H1 (cell line): Measurements from ENCODE around the gene ADGRL3. TPM values are rescaled to one million over a fixed set of nuclear protein-coding genes. Genes with fewer than 3 reads are reported as not detected.

Experiments
- CTCF ChIA-PET: fragments of 300-600 bp; sonication (Branson Sonifier 250); formaldehyde crosslinking; loops from one replicate; lab custom pipeline; 2021; ENCODE audit not compliant: partially characterized antibody; lab: Charles Lee
- POLR2A ChIA-PET: fragments of 300-600 bp; sonication (Branson Sonifier 250); formaldehyde crosslinking; loops from one replicate; lab custom pipeline; 2021; ENCODE audit warnings: inconsistent platforms; ENCODE audit not compliant: partially characterized antibody; lab: Charles Lee
- DNase-seq, 2 experiments: peaks; one replicate each; pipeline versions ENCODE4 v3.0.0 to v3.0.0-alpha.2; 2010 to 2022; ENCODE audit warnings: low spot score in 2 of 2, low read depth in 1 of 2, mixed read lengths in 1 of 2
- FAIRE-seq: peaks from 2 replicates; lab custom pipeline; 2011; peaks lifted over from hg19 to GRCh38; lab: Jason Lieb, UNC
- H2AFZ ChIP-seq: 2 replicates; pipeline ENCODE4 v1.8.1; 2012; ENCODE audit warnings: low read length, inconsistent platforms
- H2AK5ac ChIP-seq: 2 replicates; pipeline ENCODE4 v1.6.1; 2013; ENCODE audit warnings: low read depth, low read length
- H2BK120ac ChIP-seq: replicated peaks from 2 replicates; pipeline ENCODE3; 2013; ENCODE audit warnings: low read depth, low read length, inconsistent platforms
- H2BK12ac ChIP-seq: 2 replicates; pipeline ENCODE4 v1.6.1; 2013; ENCODE audit warnings: low read depth, low read length
- H2BK15ac ChIP-seq: 2 replicates; pipeline ENCODE4 v1.6.1; 2013; ENCODE audit warnings: low read length
- H2BK20ac ChIP-seq: 2 replicates; pipeline ENCODE4 v1.6.1; 2013; ENCODE audit warnings: low read length
- H2BK5ac ChIP-seq: 2 replicates; pipeline ENCODE4 v1.6.1; 2013; ENCODE audit warnings: low read depth, low read length
- H3K14ac ChIP-seq: 2 replicates; pipeline ENCODE4 v1.6.1; 2013; ENCODE audit warnings: inconsistent platforms; ENCODE audit not compliant: insufficient read length
- H3K18ac ChIP-seq: 2 replicates; pipeline ENCODE4 v1.6.1; 2013; ENCODE audit warnings: low read length; ENCODE audit errors: extremely low read depth
- H3K23ac ChIP-seq: 2 replicates; pipeline ENCODE4 v1.6.1; 2013; ENCODE audit warnings: inconsistent platforms; ENCODE audit not compliant: insufficient read length
- H3K23me2 ChIP-seq: 2 replicates; pipeline ENCODE4 v1.6.1; 2013; ENCODE audit warnings: low read depth, low read length
- H3K27ac ChIP-seq: 2 replicates; pipeline ENCODE4 v1.6.1; 2011; ENCODE audit warnings: low read depth, low read length, inconsistent platforms
- H3K27me3 ChIP-seq, 4 experiments: replicated peaks in 1 of 4; 1 replicate in 1 of 4; 2 replicates in 3 of 4; pipeline versions ENCODE4 v1.6.1 to v1.8.1; 2011 to 2013; ENCODE audit warnings: low read length in 3 of 4, mild to moderate bottlenecking in 3 of 4, inconsistent platforms in 2 of 4, mixed read lengths in 2 of 4, moderate library complexity in 1 of 4; ENCODE audit not compliant: control insufficient read depth in 3 of 4, insufficient read depth in 3 of 4; ENCODE audit errors: extremely low read depth in 1 of 4
- H3K36me3 ChIP-seq, 4 experiments: 2 replicates each; pipeline versions ENCODE4 v1.6.1 to v1.8.1; 2011 to 2013; ENCODE audit warnings: mild to moderate bottlenecking in 4 of 4, low read length in 3 of 4, moderate library complexity in 2 of 4, control low read depth in 1 of 4, inconsistent platforms in 1 of 4; ENCODE audit not compliant: insufficient read depth in 4 of 4, control insufficient read depth in 2 of 4
- H3K4ac ChIP-seq: replicated peaks from 2 replicates; pipeline ENCODE3; 2013; ENCODE audit warnings: low read length, low read depth, mixed read lengths, inconsistent platforms; ENCODE audit not compliant: insufficient read length
- H3K4me1 ChIP-seq, 4 experiments: replicated peaks in 1 of 4; 1 replicate in 1 of 4; 2 replicates in 3 of 4; pipeline versions ENCODE4 v1.6.1 to v1.8.1; 2011 to 2013; ENCODE audit warnings: low read length in 3 of 4, inconsistent platforms in 2 of 4, mixed read lengths in 1 of 4; ENCODE audit not compliant: insufficient read depth in 4 of 4, control insufficient read depth in 3 of 4
- H3K4me2 ChIP-seq, 2 experiments: 2 replicates each; pipeline versions ENCODE4 v1.6.1 to v1.8.1; 2011 to 2013; ENCODE audit warnings: low read depth in 2 of 2, low read length in 2 of 2, control low read depth in 1 of 2, inconsistent platforms in 1 of 2, mild to moderate bottlenecking in 1 of 2; ENCODE audit not compliant: insufficient read depth in 1 of 2
- H3K4me3 ChIP-seq, 4 experiments: fragments of 200-600, 300-600 bp in 1 of 4; sonication (generic), shearing (Covaris generic), sonication (Bioruptor Twin) in 1 of 4; 2 replicates each; pipeline versions ENCODE4 v1.5.1 to v1.8.1; 2011 to 2016; ENCODE audit warnings: low read length in 4 of 4, low read depth in 3 of 4, control low read depth in 2 of 4, inconsistent platforms in 2 of 4, mild to moderate bottlenecking in 2 of 4, mixed read lengths in 1 of 4, moderate library complexity in 1 of 4; ENCODE audit not compliant: insufficient read depth in 2 of 4; ENCODE audit errors: extremely low read depth in 1 of 4
- H3K56ac ChIP-seq: replicated peaks from 2 replicates; pipeline ENCODE3; 2013; ENCODE audit warnings: low read depth, mild to moderate bottlenecking, mixed read lengths, low read length, inconsistent platforms; ENCODE audit not compliant: insufficient read length
- H3K79me1 ChIP-seq: 2 replicates; pipeline ENCODE4 v1.6.1; 2013; ENCODE audit warnings: low read depth, low read length, control low read depth
- H3K79me2 ChIP-seq, 2 experiments: 2 replicates each; pipeline versions ENCODE4 v1.6.1 to v1.8.1; 2012 to 2013; ENCODE audit warnings: low read length in 2 of 2, mild to moderate bottlenecking in 2 of 2, inconsistent platforms in 1 of 2; ENCODE audit not compliant: insufficient read depth in 2 of 2, control insufficient read depth in 1 of 2
- H3K9ac ChIP-seq, 4 experiments: replicated peaks in 1 of 4; 1 replicate in 1 of 4; 2 replicates in 3 of 4; pipeline versions ENCODE4 v1.6.1 to v1.8.1; 2011 to 2013; ENCODE audit warnings: low read depth in 3 of 4, low read length in 3 of 4, control low read depth in 2 of 4, mild to moderate bottlenecking in 2 of 4, moderate library complexity in 2 of 4, inconsistent platforms in 1 of 4; ENCODE audit errors: extremely low read depth in 1 of 4
- H3K9me3 ChIP-seq, 2 experiments: 2 replicates each; pipeline versions ENCODE4 v1.6.1 to v1.8.1; 2012 to 2013; ENCODE audit warnings: mild to moderate bottlenecking in 2 of 2, moderate library complexity in 2 of 2, control low read depth in 1 of 2, inconsistent platforms in 1 of 2, low read depth in 1 of 2, low read length in 1 of 2, mixed read lengths in 1 of 2; ENCODE audit not compliant: insufficient read depth in 2 of 2
- H4K20me1 ChIP-seq, 2 experiments: replicated peaks in 1 of 2; 2 replicates each; pipeline versions ENCODE3 to v1.8.1; 2011 to 2013; ENCODE audit warnings: inconsistent platforms in 2 of 2, low read length in 2 of 2, mild to moderate bottlenecking in 1 of 2; ENCODE audit not compliant: insufficient read depth in 2 of 2, control insufficient read depth in 1 of 2
- H4K5ac ChIP-seq: 2 replicates; pipeline ENCODE4 v1.6.1; 2013; ENCODE audit warnings: low read length, low read depth, mixed read lengths, inconsistent platforms; ENCODE audit not compliant: insufficient read length
- H4K8ac ChIP-seq: 2 replicates; pipeline ENCODE4 v1.8.0; 2013; ENCODE audit warnings: mild to moderate bottlenecking, moderate library complexity, low read length, inconsistent platforms; ENCODE audit not compliant: insufficient read depth; ENCODE audit errors: extremely low read depth
- H4K91ac ChIP-seq: replicated peaks from 2 replicates; pipeline ENCODE3; 2013; ENCODE audit warnings: low read length, mixed read lengths, inconsistent platforms; ENCODE audit not compliant: insufficient read length
- CTBP2 ChIP-seq: IDR thresholded peaks from 2 replicates; pipeline ENCODE4 v1.7.0; 2011; ENCODE audit warnings: borderline replicate concordance, mild to moderate bottlenecking, moderate library complexity, mixed read lengths, low read length; ENCODE audit not compliant: insufficient read depth, insufficient read length
- KDM1A ChIP-seq: fragments of 200-600, 300-600 bp; sonication (generic); IDR thresholded peaks from 2 replicates; pipeline ENCODE4 v1.7.1; 2016; ENCODE audit warnings: mild to moderate bottlenecking, low read length, borderline replicate concordance
- KDM4A ChIP-seq: IDR thresholded peaks from one replicate; pipeline ENCODE4 v1.7.1; 2012; ENCODE audit warnings: low read depth, mild to moderate bottlenecking, moderate library complexity, low read length, inconsistent platforms; ENCODE audit not compliant: severe bottlenecking
- NANOG ChIP-seq: IDR thresholded peaks from 2 replicates; pipeline ENCODE4 v1.6.1; 2011; ENCODE audit warnings: low read length, low read depth, mild to moderate bottlenecking, inconsistent platforms; ENCODE audit not compliant: insufficient read depth, poor library complexity, severe bottlenecking
- POLR2A ChIP-seq, 2 experiments: IDR thresholded peaks; 1 replicate in 1 of 2; 2 replicates in 1 of 2; pipeline ENCODE4 v1.6.1; 2011; ENCODE audit warnings: low read depth in 2 of 2, low read length in 2 of 2, mild to moderate bottlenecking in 2 of 2; ENCODE audit errors: control extremely low read depth in 1 of 2
- SIRT6 ChIP-seq: IDR thresholded peaks from one replicate; pipeline ENCODE4 v1.7.1; 2012; ENCODE audit warnings: low read length, inconsistent platforms
- ZNF274 ChIP-seq: IDR thresholded peaks from 2 replicates; pipeline ENCODE4 v1.7.0; 2012; ENCODE audit warnings: low read length, borderline replicate concordance; ENCODE audit errors: extremely low read depth
- WGBS, 2 experiments: shearing (Covaris generic) in 1 of 2; methylation state at CpG; one replicate each; pipeline versions ENCODE4 v1.1.6 to v1.1.7; 2013 to 2015; ENCODE audit warnings: low lambda C conversion rate in 2 of 2, mixed read lengths in 2 of 2, inconsistent platforms in 1 of 2, low coverage in 1 of 2, missing lambda C conversion rate in 1 of 2; ENCODE audit not compliant: insufficient replicate concordance in 2 of 2, insufficient coverage in 1 of 2, insufficient read length in 1 of 2; ENCODE audit errors: extremely low coverage in 1 of 2, missing lambda C conversion rate in 1 of 2; 5-methylcytosine and 5-hydroxymethylcytosine counted together
- polyA plus RNA-seq, 7 experiments: library from polyadenylated mRNA; depleted of rRNA in 3 of 7; stranded (reverse) in 5 of 7; unstranded in 2 of 7; fragments of >200 nt in 5 of 7; fragments of 200-250 nt in 2 of 7; gene quantifications; 1 replicate in 5 of 7; 2 replicates in 1 of 7; 4 replicates in 1 of 7; pipeline versions ENCODE4 v1.2.1 to v1.2.3, GENCODE V29; 2011 to 2013; ENCODE audit warnings: missing spikeins in 2 of 7, mixed read lengths in 2 of 7
- total RNA-seq: library from RNA; stranded (reverse); fragmentation: NEBNext Ultra II Directional; extraction: Animal tissue kit (Norgen Biotek cat#: 25700); gene quantifications from 2 replicates; pipeline ENCODE4 v1.2.1, GENCODE V29; 2021
- TF ChIP-seq, protein P1 (sequence below): IDR thresholded peaks from 2 replicates; pipeline ENCODE4 v1.6.1; 2011; ENCODE audit warnings: low read length, improper control_type of control experiment
- TF ChIP-seq, protein P2 (sequence below), 3 experiments: IDR thresholded peaks; 1 replicate in 2 of 3; 2 replicates in 1 of 3; pipeline versions ENCODE4 v1.5.1 to v1.6.1; 2011; ENCODE audit warnings: low read length in 3 of 3, mild to moderate bottlenecking in 3 of 3, inconsistent platforms in 2 of 3, low read depth in 1 of 3, moderate library complexity in 1 of 3; ENCODE audit not compliant: insufficient read depth in 1 of 3; ENCODE audit errors: control extremely low read depth in 1 of 3

The ADGRL3 gene
- total and polyA plus RNA-seq, 2 of the 8 experiments (the other 6 are each of a cell fraction or from before 2014, with no cell fraction given), result 6.6 to 13.0 TPM

DNA sequence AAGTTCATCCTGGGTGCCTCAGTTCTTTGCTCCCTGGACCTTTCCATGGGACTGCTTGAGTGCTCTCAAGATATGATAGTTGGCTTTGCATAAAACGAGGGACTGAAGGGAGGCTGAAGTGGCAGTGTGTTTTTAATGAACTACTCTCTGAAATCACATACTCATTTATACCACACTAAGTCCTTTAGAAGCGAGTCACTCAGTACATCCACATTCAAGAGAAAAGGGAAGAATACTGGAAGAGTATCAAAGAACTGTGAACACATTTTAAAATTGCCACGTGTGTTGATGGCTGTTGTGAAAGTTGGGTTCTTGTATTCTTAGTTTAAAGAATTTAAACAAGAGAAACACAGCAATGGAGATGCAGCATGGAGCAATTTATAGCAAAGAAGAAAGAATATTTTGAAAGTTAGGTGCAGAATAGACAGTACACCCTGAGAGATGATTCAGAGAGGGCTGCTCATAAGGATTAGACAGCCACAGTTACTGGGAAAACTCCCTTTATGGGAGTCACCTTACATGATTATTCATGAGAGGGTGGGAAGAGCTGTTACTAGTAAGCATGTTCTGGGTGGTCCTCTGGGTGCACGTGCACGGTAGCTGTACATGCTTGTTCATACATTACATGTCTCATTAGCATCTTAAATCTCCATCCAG lies 380.7 kb downstream of the ADGRL3 start:
- no peak overlapping the region for H4K8ac ChIP-seq
- H3K56ac ChIP-seq, result no peak overlapping the region
- no peak overlapping the region for H2AK5ac ChIP-seq
- POLR2A ChIA-PET, result no interaction called here
- H2BK15ac ChIP-seq, result no peak overlapping the region
- H2BK120ac ChIP-seq, result no peak overlapping the region
- no peak overlapping the region for H3K4me3 ChIP-seq
- H3K23me2 ChIP-seq, result no peaks in the 10 kb centered on the region; the same call in 1 of the 2 replicates
- no peak overlapping the region for H2AFZ ChIP-seq
- H2BK20ac ChIP-seq, result no peak overlapping the region
- no peaks in the 10 kb centered on the region for H3K79me2 ChIP-seq
- WGBS, 2 experiments, result 84% methylated on average over 5 of the region's 5 CpGs; no CpG with 5 or more reads in 1 of the 2 experiments
- no peak overlapping the region for H3K4ac ChIP-seq
- H3K4me1 ChIP-seq, result peaks cover 0 to 4% (median 1%) of the 10 kb centered on the region in 4 experiments; a peak in 3 of 7 replicates
- FAIRE-seq (no peak), DNase-seq (no peak)
- no peaks in the 10 kb centered on the region for H3K79me1 ChIP-seq
- no peak overlapping the region for H3K18ac ChIP-seq
- H4K91ac ChIP-seq, result no peak overlapping the region
- no peaks in the 10 kb centered on the region for H3K27me3 ChIP-seq
- TF ChIP-seq SIRT6, result no peak
- TF ChIP-seq, protein P1, sequence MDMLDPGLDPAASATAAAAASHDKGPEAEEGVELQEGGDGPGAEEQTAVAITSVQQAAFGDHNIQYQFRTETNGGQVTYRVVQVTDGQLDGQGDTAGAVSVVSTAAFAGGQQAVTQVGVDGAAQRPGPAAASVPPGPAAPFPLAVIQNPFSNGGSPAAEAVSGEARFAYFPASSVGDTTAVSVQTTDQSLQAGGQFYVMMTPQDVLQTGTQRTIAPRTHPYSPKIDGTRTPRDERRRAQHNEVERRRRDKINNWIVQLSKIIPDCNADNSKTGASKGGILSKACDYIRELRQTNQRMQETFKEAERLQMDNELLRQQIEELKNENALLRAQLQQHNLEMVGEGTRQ, result no peak
- TF ChIP-seq, protein P2, sequence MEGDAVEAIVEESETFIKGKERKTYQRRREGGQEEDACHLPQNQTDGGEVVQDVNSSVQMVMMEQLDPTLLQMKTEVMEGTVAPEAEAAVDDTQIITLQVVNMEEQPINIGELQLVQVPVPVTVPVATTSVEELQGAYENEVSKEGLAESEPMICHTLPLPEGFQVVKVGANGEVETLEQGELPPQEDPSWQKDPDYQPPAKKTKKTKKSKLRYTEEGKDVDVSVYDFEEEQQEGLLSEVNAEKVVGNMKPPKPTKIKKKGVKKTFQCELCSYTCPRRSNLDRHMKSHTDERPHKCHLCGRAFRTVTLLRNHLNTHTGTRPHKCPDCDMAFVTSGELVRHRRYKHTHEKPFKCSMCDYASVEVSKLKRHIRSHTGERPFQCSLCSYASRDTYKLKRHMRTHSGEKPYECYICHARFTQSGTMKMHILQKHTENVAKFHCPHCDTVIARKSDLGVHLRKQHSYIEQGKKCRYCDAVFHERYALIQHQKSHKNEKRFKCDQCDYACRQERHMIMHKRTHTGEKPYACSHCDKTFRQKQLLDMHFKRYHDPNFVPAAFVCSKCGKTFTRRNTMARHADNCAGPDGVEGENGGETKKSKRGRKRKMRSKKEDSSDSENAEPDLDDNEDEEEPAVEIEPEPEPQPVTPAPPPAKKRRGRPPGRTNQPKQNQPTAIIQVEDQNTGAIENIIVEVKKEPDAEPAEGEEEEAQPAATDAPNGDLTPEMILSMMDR (IDR thresholded peaks at IDR 0.05; ENCODE audit: control extremely low read depth in 1 of 3, insufficient read depth in 1 of 3, low read depth in 1 of 3, low read length in 3 of 3), result no peak
- no peak for TF ChIP-seq ZNF274
- TF ChIP-seq POLR2A (IDR thresholded peaks at IDR 0.05; ENCODE audit: control extremely low read depth in 1 of 2, low read depth in 2 of 2, low read length in 2 of 2), result no peak
- TF ChIP-seq NANOG, result no peak
- no peak for TF ChIP-seq CTBP2
- TF ChIP-seq KDM4A, result no peak
- TF ChIP-seq KDM1A, result no peak
- no peak overlapping the region for H3K4me2 ChIP-seq
- no peak overlapping the region for H3K23ac ChIP-seq
- no peaks in the 10 kb centered on the region for H4K20me1 ChIP-seq
- H3K9ac ChIP-seq, result no peak overlapping the region
- no peak overlapping the region for H2BK12ac ChIP-seq
- no peaks in the 10 kb centered on the region for H3K9me3 ChIP-seq
- no peak overlapping the region for H4K5ac ChIP-seq
- H3K27ac ChIP-seq, result no peak overlapping the region
- no peak overlapping the region for H2BK5ac ChIP-seq
- no peak overlapping the region for H3K14ac ChIP-seq
- H3K36me3 ChIP-seq, result no peaks in the 10 kb centered on the region
- CTCF ChIA-PET, result interaction anchor here (1.4 kb wide), 1 partner anchor 10 kb away, joined by 4 read pairs; no protein-coding TSS in a partner anchor
